Astrocyte (in vitro differentiated cells and primary cell): ENCODE data around the gene EVPLL. TPM values are rescaled to one million over a fixed set of nuclear protein-coding genes. Genes with fewer than 3 reads are reported as not detected.

Source experiments
- DNase-seq: peaks from one replicate; pipeline ENCODE4 v3.0.0-alpha.2; 2010; ENCODE audit warnings: low read depth
- FAIRE-seq: peaks from 2 replicates; lab custom pipeline; 2011; peaks lifted over from hg19 to GRCh38; lab: Jason Lieb, UNC
- H2AFZ ChIP-seq: 2 replicates; pipeline ENCODE4 v1.6.0; 2012; ENCODE audit warnings: low read depth, low read length, inconsistent platforms
- H3K27ac ChIP-seq: 2 replicates; pipeline ENCODE4 v1.5.1; 2011; ENCODE audit warnings: low read depth, low read length, inconsistent platforms
- H3K27me3 ChIP-seq: 2 replicates; pipeline ENCODE4 v1.6.0; 2011; ENCODE audit warnings: low read length, inconsistent platforms; ENCODE audit not compliant: insufficient read depth
- H3K36me3 ChIP-seq: 2 replicates; pipeline ENCODE4 v1.5.1; 2011; ENCODE audit warnings: low read length, inconsistent platforms; ENCODE audit not compliant: insufficient read depth
- H3K4me1 ChIP-seq: 2 replicates; pipeline ENCODE4 v1.5.1; 2011; ENCODE audit warnings: low read length, inconsistent platforms; ENCODE audit not compliant: insufficient read depth
- H3K4me2 ChIP-seq: 2 replicates; pipeline ENCODE4 v1.6.0; 2012; ENCODE audit warnings: low read length, inconsistent platforms
- H3K4me3 ChIP-seq: 2 replicates; pipeline ENCODE4 v1.5.1; 2011; ENCODE audit warnings: low read depth, mild to moderate bottlenecking, low read length, inconsistent platforms; ENCODE audit not compliant: insufficient read depth
- H3K79me2 ChIP-seq: 2 replicates; pipeline ENCODE4 v1.6.0; 2012; ENCODE audit warnings: mild to moderate bottlenecking, low read length, inconsistent platforms; ENCODE audit not compliant: insufficient read depth
- H3K9ac ChIP-seq: 2 replicates; pipeline ENCODE4 v1.6.0; 2012; ENCODE audit warnings: mild to moderate bottlenecking, low read length, inconsistent platforms
- H3K9me3 ChIP-seq: 2 replicates; pipeline ENCODE4 v1.5.1; 2012; ENCODE audit warnings: low read depth, mild to moderate bottlenecking, low read length, inconsistent platforms; ENCODE audit not compliant: insufficient read depth
- H4K20me1 ChIP-seq: 2 replicates; pipeline ENCODE4 v1.6.0; 2012; ENCODE audit warnings: low read length, inconsistent platforms; ENCODE audit not compliant: insufficient read depth
- H3K27ac Mint-ChIP-seq: one replicate; pipeline ENCODE4 v1.8.0; 2021; ENCODE audit warnings: mild to moderate bottlenecking, mixed read lengths; ENCODE audit not compliant: unreplicated experiment
- H3K27me3 Mint-ChIP-seq: one replicate; pipeline ENCODE4 v1.8.0; 2021; ENCODE audit warnings: low read depth, mixed read lengths; ENCODE audit not compliant: unreplicated experiment
- H3K36me3 Mint-ChIP-seq: one replicate; pipeline ENCODE4 v1.8.0; 2021; ENCODE audit warnings: low read depth, mixed read lengths; ENCODE audit not compliant: unreplicated experiment
- H3K4me1 Mint-ChIP-seq: one replicate; pipeline ENCODE4 v1.8.0; 2021; ENCODE audit warnings: low read depth, mixed read lengths; ENCODE audit not compliant: unreplicated experiment
- H3K4me3 Mint-ChIP-seq: one replicate; pipeline ENCODE4 v1.8.0; 2021; ENCODE audit warnings: mild to moderate bottlenecking, moderate library complexity, mixed read lengths; ENCODE audit not compliant: unreplicated experiment
- H3K9me3 Mint-ChIP-seq: one replicate; pipeline ENCODE4 v1.8.0; 2021; ENCODE audit warnings: mild to moderate bottlenecking, mixed read lengths; ENCODE audit not compliant: unreplicated experiment
- CTCF ChIP-seq: IDR thresholded peaks from 2 replicates; pipeline ENCODE4 v1.5.1; 2011; ENCODE audit warnings: low read depth, mild to moderate bottlenecking, inconsistent platforms, low read length, moderate library complexity; ENCODE audit not compliant: insufficient read depth
- EZH2 ChIP-seq: IDR thresholded peaks from 2 replicates; pipeline ENCODE4 v1.6.1; 2012; ENCODE audit warnings: mild to moderate bottlenecking, low read length, inconsistent platforms; ENCODE audit not compliant: insufficient read depth
- total RNA-seq: library from RNA; stranded (reverse); gene quantifications from 2 replicates; pipeline ENCODE4 v1.2.1, GENCODE V29; 2021

The EVPLL gene
- total RNA-seq, 1 donor from 2014 or later, result not detected

GRCh38 chr17:18344021-18344420 lies 33.6 kb upstream of the EVPLL start:
- Histone ChIP-seq H3K27me3 (no peaks in the 10 kb centered on the region), H2AFZ (no peak overlapping the region), H3K9ac (no peak overlapping the region), H3K27ac (no peak overlapping the region), H3K4me1 (no peaks in the 10 kb centered on the region), H4K20me1 (no peaks in the 10 kb centered on the region), H3K36me3 (peaks cover 2% of the 10 kb centered on the region), H3K79me2 (no peaks in the 10 kb centered on the region), H3K9me3 (no peaks in the 10 kb centered on the region), H3K4me2 (no peak overlapping the region), H3K4me3 (no peak overlapping the region)
- FAIRE-seq (no peak), DNase-seq (no peak)
- Mint-ChIP-seq H3K27ac (no peak overlapping the region), H3K27me3 (no peaks in the 10 kb centered on the region), H3K4me1 (no peaks in the 10 kb centered on the region), H3K9me3 (peaks cover 5% of the 10 kb centered on the region), H3K36me3 (peaks cover 25% of the 10 kb centered on the region), H3K4me3 (no peak overlapping the region)
- TF ChIP-seq CTCF (no peak), EZH2 (no peak)

GRCh38 chr17:18353541-18353940 lies 24.0 kb upstream of the EVPLL start:
- Histone ChIP-seq H3K36me3 (no peaks in the 10 kb centered on the region), H3K4me2 (no peak overlapping the region), H3K79me2 (no peaks in the 10 kb centered on the region), H3K27ac (no peak overlapping the region), H3K4me1 (peaks cover 2% of the 10 kb centered on the region), H3K9me3 (no peaks in the 10 kb centered on the region), H2AFZ (no peak overlapping the region), H3K9ac (no peak overlapping the region), H3K4me3 (no peak overlapping the region), H4K20me1 (no peaks in the 10 kb centered on the region), H3K27me3 (no peaks in the 10 kb centered on the region)
- Mint-ChIP-seq H3K27ac (no peak overlapping the region), H3K9me3 (no peaks in the 10 kb centered on the region), H3K4me1 (peaks cover 3% of the 10 kb centered on the region), H3K27me3 (no peaks in the 10 kb centered on the region), H3K36me3 (no peaks in the 10 kb centered on the region), H3K4me3 (no peak overlapping the region)
- FAIRE-seq, result no peak
- DNase-seq, result no peak
- TF ChIP-seq EZH2 (no peak), CTCF (no peak)

GRCh38 chr17:18356624-18357023 lies 21.0 kb upstream of the EVPLL start:
- DNase-seq, result peak; percentile 31
- Mint-ChIP-seq H3K4me3 (no peak overlapping the region), H3K36me3 (no peaks in the 10 kb centered on the region), H3K9me3 (no peaks in the 10 kb centered on the region), H3K27ac (no peak overlapping the region), H3K27me3 (no peaks in the 10 kb centered on the region), H3K4me1 (peaks cover 3% of the 10 kb centered on the region)
- no peak for TF ChIP-seq EZH2
- TF ChIP-seq CTCF, result no peak
- Histone ChIP-seq H3K36me3 (no peaks in the 10 kb centered on the region), H3K27ac (no peak overlapping the region), H3K9me3 (no peaks in the 10 kb centered on the region), H3K4me1 (peaks cover 2% of the 10 kb centered on the region), H4K20me1 (no peaks in the 10 kb centered on the region), H2AFZ (no peak overlapping the region), H3K9ac (no peak overlapping the region), H3K27me3 (no peaks in the 10 kb centered on the region), H3K79me2 (no peaks in the 10 kb centered on the region), H3K4me2 (no peak overlapping the region), H3K4me3 (no peak overlapping the region)
- no peak for FAIRE-seq
